Esophagus squamous epithelium (tissue), 5 donors: ENCODE results near the gene ANO2. TPM values are rescaled to one million over a fixed set of nuclear protein-coding genes. Genes with fewer than 3 reads are reported as not detected.

Experiments used
- DNase-seq: peaks from one replicate; lab custom pipeline; 2025; lab: John Stamatoyannopoulos, UW
- H3K27ac ChIP-seq, 4 donors: fragments of 200-600 bp; sonication (generic); one replicate each; pipeline ENCODE4 v1.5.1; 2016 to 2019; ENCODE audit warnings: mild to moderate bottlenecking in 1 of 4
- H3K27me3 ChIP-seq, 4 donors: fragments of 200-600 bp; sonication (generic); 1 replicate in 3 of 4; 2 replicates in 1 of 4; pipeline versions ENCODE4 v1.5.1 to v1.6.0; 2017 to 2021; ENCODE audit warnings: antibody characterized with exemption in 1 of 4
- H3K36me3 ChIP-seq, 3 donors: fragments of 200-600 bp; sonication (generic); one replicate each; pipeline ENCODE4 v1.5.1; 2016 to 2019
- H3K4me1 ChIP-seq, 3 donors: fragments of 200-600 bp; sonication (generic); one replicate each; pipeline ENCODE4 v1.5.1; 2017 to 2019
- H3K4me3 ChIP-seq, 4 donors: fragments of 200-600 bp; sonication (generic); 1 replicate in 3 of 4; 2 replicates in 1 of 4; pipeline ENCODE4 v1.5.1; 2016 to 2019; ENCODE audit warnings: mild to moderate bottlenecking in 2 of 4, moderate library complexity in 1 of 4
- H3K9me3 ChIP-seq, 3 donors: fragments of 200-600 bp; sonication (generic); one replicate each; pipeline ENCODE4 v1.5.1; 2016 to 2019
- CTCF ChIP-seq, 6 experiments: fragments of 450-650 bp in 4 of 6; fragments of 200-600 bp in 2 of 6; sonication (generic) in 2 of 6; IDR thresholded peaks; one replicate each; pipeline ENCODE4 v1.5.1; 2016 to 2019; ENCODE audit warnings: antibody characterized with exemption in 6 of 6, mild to moderate bottlenecking in 4 of 6, moderate library complexity in 4 of 6
- POLR2A ChIP-seq, 4 donors: fragments of 450-650 bp; IDR thresholded peaks; one replicate each; pipeline ENCODE4 v1.6.1; 2017; ENCODE audit warnings: antibody characterized with exemption in 4 of 4, mild to moderate bottlenecking in 4 of 4, moderate library complexity in 3 of 4
- WGBS, 2 donors: methylation state at CpG; one replicate each; pipeline ENCODE4 v1.1.5; 2018; 5-methylcytosine and 5-hydroxymethylcytosine counted together
- intact Hi-C: fragments of 100-400 bp; cut with DNase I; formaldehyde crosslinking; loops from one replicate; pipeline ENCODE4 v1.15.0; 2022
- total RNA-seq, 4 donors: library from RNA; depleted of rRNA; stranded (reverse); fragments of >200 nt; gene quantifications; one replicate each; pipeline ENCODE4 v1.1.0, GENCODE V29; 2016
- donor health status: DM: yes; HTN: yes; CAD: no.

Gene ANO2
- total RNA-seq, 4 donors from 2014 or later = 0.49 to 11.8 (median 3.1) TPM

GRCh38 chr12:5914387-5915149, 30.5 kb downstream of the ANO2 start:
- DNase-seq = no peak
- WGBS, 2 donors = 74 to 85% methylated on average over 7 to 8 of the region's 11 CpGs
- Histone ChIP-seq H3K27ac (no peak overlapping the region), H3K36me3 (no peaks in the 10 kb centered on the region), H3K27me3 (peaks cover 0 to 30% (median 0%) of the 10 kb centered on the region in 4 donors), H3K9me3 (no peaks in the 10 kb centered on the region), H3K4me3 (no peak overlapping the region), H3K4me1 (no peaks in the 10 kb centered on the region)
- intact Hi-C loops = no loop called here
- TF ChIP-seq CTCF (IDR thresholded peaks at IDR 0.05) (no peak), POLR2A (IDR thresholded peaks at IDR 0.05) (no peak)

GRCh38 chr12:5913387-5913786, 31.7 kb downstream of the ANO2 start:
- Histone ChIP-seq H3K9me3 (no peaks in the 10 kb centered on the region), H3K4me3 (no peak overlapping the region), H3K27ac (no peak overlapping the region), H3K36me3 (no peaks in the 10 kb centered on the region), H3K27me3 (peaks cover 0 to 32% (median 0%) of the 10 kb centered on the region in 4 donors), H3K4me1 (no peaks in the 10 kb centered on the region)
- TF ChIP-seq POLR2A (IDR thresholded peaks at IDR 0.05) (no peak), CTCF (IDR thresholded peaks at IDR 0.05) (no peak)
- intact Hi-C loops = no loop called here
- DNase-seq = no peak
- 77 to 86% methylated on average over 8 to 9 of the region's 9 CpGs for WGBS, 2 donors

GRCh38 chr12:5912437-5913334, 32.4 kb downstream of the ANO2 start:
- intact Hi-C loops = no loop called here
- no peak for DNase-seq
- Histone ChIP-seq H3K27ac (no peak overlapping the region), H3K36me3 (no peaks in the 10 kb centered on the region), H3K9me3 (no peaks in the 10 kb centered on the region), H3K4me1 (no peaks in the 10 kb centered on the region), H3K27me3 (peaks cover 0 to 36% (median 0%) of the 10 kb centered on the region in 4 donors), H3K4me3 (no peak overlapping the region)
- TF ChIP-seq CTCF (IDR thresholded peaks at IDR 0.05) (peak in 1 of 6 experiments; percentile 26), POLR2A (IDR thresholded peaks at IDR 0.05) (no peak)
- whole genome bisulfite sequencing, 2 donors = 66 to 74% methylated on average over 11 to 12 of the region's 19 CpGs

- no peaks in the 10 kb centered on the region for H3K9me3 ChIP-seq
- intact Hi-C loops = no loop called here
- H3K4me1 ChIP-seq = no peaks in the 10 kb centered on the region
- H3K27ac ChIP-seq = no peak overlapping the region
- H3K4me3 ChIP-seq = no peak overlapping the region
- TF ChIP-seq CTCF (IDR thresholded peaks at IDR 0.05) (no peak), POLR2A (IDR thresholded peaks at IDR 0.05) (no peak)
- WGBS, 2 donors = 75 to 77% methylated on average over 3 of the region's 3 CpGs
- no peak for DNase-seq
- H3K36me3 ChIP-seq = no peaks in the 10 kb centered on the region
- peaks cover 0 to 40% (median 0%) of the 10 kb centered on the region in 4 donors for H3K27me3 ChIP-seq
These were observed 33.0 kb downstream of the ANO2 start for GRCh38 chr12:5912011-5912410.
